Measurements from ENCODE around the gene ZNF30.
"Not testable (repeated sequence)": the region's sequence is repeated elsewhere in the genome, so short reads cannot be mapped to it uniquely, and the experiment has no call there.

Gene ZNF30

DNA sequence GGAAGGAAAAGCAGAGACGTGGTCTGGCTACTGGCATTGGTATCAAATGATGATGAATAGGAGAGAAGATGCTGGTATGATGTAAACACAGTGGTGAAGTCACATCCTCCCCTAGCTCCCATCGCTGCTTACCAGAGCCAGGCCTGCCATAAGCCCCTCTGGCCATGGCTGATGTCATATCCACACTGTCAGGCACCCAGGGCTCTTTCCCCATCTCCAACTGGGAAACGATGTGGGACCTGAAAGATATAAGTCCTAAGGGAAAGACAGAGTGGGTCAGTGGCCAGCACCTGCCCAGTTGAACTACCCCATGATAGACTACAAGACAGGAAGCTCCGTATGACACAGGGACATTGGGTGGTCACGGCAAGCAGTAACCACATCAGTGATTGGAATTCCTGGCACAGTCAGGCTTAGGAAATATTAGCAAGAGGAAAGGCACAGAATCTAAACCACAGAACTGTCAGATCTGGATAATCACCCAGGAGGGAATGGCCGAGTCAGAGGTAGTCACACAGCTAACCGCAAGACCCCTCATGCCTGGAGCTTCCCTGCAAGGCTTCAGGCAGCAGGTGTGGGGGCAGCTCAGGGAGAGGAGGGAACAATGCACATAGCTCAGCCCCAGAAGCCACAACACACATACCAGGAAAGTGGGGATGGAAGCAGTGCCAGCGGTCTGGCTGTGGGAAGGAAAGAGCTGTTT, 33.6 kb downstream of the ZNF30 start:
- DNase-seq (ENCODE audit: low read depth in 2 of 2, low spot score in 1 of 2) = no peak

- DNase-seq (ENCODE audit: low read depth in 2 of 2, low spot score in 1 of 2) = no peak
These were observed 34.4 kb downstream of the ZNF30 start for GRCh38 chr19:34960940-34961679.

- no peak for DNase-seq (ENCODE audit: low read depth in 2 of 2, low spot score in 1 of 2)
These were observed 35.3 kb downstream of the ZNF30 start for GRCh38 chr19:34961775-34962686.

DNA sequence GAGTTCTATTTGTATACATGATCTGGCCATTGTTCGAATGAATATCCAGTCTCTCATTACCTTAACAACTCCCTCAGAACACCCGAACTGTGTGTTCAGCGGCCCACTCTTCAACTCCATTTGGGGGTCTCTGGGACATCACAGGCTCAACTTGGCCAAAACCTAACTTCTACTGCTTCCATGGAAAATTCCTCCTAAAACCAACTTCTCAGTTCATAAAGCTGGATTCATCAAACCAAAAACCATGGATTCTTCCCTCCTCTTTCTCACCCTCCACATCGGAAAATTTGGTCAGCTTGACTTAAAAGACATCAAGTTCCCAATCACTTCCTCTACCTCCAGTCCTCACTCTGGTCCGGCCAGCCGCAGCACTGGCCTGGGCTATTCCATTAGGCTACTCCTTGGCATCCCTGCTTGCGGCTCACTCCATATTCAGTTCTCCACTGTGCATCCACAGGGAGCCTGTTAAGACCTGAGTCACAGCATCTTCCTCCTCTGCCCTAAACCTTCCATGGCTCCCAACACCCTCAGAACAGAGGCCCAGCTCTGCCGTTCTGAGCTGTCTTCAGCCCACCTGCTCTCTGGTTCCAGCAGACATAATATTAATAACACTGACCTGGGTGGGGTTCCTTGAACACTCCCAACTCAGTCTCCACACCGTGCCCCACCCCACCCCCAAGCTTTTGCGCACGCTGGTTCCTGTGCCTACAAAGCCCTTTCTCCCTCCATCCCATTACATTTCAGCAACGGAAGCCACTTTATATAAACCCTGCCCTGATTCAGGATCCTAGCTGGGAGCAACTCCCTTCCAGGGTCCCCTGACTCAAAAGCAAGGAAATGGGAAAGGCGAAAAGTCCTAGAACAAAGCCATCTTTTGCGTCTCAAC, 36.2 kb downstream of the ZNF30 start:
- no peak for DNase-seq (ENCODE audit: low read depth in 2 of 2, low spot score in 1 of 2)

DNA sequence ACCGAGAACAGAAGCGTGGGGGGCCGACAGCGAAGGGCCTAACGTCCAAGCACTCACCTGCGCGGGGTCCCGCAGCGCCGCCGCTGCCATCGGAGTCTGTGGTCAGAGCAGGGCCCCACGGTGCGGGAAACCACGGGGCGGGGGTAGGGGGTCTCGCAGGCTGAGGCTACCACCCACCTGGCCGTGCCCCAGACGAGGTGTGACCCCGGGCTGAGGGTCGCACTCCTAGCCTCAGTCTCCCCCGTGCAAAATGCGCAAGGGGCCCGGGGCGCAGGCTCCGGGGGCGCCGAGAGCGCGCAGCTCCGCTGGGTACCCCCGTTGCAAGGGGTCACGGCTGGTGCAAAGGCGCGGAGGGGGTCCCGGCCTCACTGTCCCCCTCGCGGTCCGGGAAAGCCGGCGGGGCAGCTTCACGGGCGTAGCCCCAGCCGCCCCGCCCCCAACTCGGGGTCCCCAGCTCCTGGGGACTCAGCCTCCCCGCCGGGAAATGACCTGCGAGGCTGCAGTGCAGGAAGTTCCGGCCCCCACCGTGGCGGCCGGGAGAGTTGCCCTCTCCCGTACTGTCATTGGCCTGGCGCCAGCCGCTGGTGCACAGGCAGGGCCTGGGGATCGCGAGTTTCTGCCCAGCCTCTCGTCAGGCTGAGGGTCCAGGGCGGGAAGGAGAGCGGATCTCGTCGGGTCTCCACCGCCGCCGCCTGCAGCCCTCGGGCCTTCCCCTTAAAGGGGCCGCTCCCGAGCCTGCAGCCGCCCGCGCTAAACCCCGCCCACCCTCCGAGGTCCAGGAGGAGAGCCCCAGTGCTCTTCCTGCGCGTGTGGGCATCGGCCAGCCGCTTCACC, 37.1 kb downstream of the ZNF30 start, which contains the start of gene ZNF792:
ZNF792 (minus strand) TSS at position 657 of the 834 bp plus-strand sequence; CDS start at position 90, 567 bp downstream.
- DNase-seq (ENCODE audit: low read depth in 2 of 2, low spot score in 1 of 2) = no peak

GRCh38 chr19:34964598-34964997, 37.9 kb downstream of the ZNF30 start:
- DNase-seq (ENCODE audit: low read depth in 2 of 2, low spot score in 1 of 2) = no peak

GRCh38 chr19:34965505-34965904, 38.8 kb downstream of the ZNF30 start:
- DNase-seq (ENCODE audit: low read depth in 2 of 2, low spot score in 1 of 2) = not testable (repeated sequence)

- DNase-seq (ENCODE audit: low read depth in 2 of 2, low spot score in 1 of 2) = no peak
These were observed 40.8 kb downstream of the ZNF30 start for GRCh38 chr19:34967551-34967950.

- no peak for DNase-seq (ENCODE audit: low read depth in 2 of 2, low spot score in 1 of 2)
These were observed 43.0 kb downstream of the ZNF30 start for GRCh38 chr19:34969721-34970120.

DNA sequence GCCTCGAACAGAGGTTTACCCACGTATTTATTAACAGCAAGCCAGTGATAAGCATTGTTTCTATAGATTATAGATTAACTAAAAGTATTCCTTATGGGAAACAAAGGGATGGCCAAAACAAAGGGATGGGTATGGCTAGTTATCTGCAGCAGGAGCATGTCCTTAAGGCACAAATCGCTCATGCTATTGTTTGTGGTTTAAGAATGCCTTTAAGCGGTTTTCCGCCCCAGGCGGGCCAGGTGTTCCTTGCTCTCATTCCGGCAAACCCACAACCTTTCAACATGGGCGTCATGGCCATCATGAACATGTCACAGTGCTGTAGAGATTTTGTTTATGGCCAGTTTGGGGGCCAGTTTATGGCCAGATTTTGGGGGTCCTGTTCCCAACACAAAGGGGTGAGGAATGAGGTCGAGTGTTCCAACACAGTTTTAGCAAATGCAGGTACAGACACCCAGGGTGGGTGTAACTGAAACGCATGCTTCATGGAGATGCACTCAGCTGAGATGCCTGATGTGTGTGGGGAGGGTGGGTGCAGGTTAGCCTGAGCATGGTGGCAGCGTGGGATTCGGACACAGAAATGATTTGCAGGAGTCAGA, 43.6 kb downstream of the ZNF30 start:
- DNase-seq (ENCODE audit: low read depth in 2 of 2, low spot score in 1 of 2) = not testable (repeated sequence)

DNA sequence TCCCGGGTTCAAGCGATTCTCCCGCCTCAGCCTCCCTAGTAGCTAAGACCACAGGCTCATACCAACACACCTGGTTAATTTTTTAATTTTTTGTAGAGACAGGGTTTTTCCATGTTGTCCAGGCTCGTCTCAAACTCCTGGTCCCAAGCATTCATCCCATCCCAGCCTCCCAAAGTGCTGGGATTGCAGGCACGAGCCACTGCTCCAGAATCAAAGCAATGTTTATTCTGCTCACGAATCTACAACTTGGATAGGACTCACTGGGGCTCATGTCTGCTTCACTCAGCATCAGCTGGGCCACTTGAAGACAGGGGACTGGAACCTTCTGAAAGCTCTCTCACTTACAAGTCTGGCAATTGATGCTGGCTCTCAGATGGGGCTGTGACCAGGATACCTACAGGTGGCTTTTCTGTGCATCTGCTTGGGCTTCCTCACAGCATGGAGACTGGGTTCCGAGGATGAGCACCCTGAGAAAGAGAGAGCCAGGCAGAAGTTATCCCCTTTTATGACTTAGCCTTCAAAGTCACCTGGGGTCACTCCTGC, 45.5 kb downstream of the ZNF30 start:
- no peak for DNase-seq (ENCODE audit: low read depth in 2 of 2, low spot score in 1 of 2)

DNA sequence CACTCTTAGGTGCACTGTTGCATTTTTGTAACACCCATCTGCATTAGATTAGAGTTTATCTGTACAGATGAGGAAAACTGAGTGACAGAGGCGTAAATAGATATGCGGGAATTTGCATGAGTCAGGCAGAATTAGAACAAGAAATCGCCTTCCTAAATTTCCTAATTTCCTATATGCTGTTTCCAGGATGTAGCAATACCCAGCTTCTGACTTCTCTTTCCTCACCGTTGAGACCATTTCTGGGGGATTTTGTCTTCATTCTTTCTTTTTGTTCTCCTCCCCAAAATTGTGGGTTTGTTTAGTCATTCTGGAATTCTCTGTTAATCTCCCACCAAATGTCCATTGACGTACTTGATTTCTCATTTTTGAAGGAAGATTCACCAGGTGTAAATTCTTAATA, 47.9 kb downstream of the ZNF30 start:
- DNase-seq (ENCODE audit: low read depth in 2 of 2, low spot score in 1 of 2) = no peak

GRCh38 chr19:34975056-34975455, 48.4 kb downstream of the ZNF30 start:
- no peak for DNase-seq (ENCODE audit: low read depth in 2 of 2, low spot score in 1 of 2)

DNA sequence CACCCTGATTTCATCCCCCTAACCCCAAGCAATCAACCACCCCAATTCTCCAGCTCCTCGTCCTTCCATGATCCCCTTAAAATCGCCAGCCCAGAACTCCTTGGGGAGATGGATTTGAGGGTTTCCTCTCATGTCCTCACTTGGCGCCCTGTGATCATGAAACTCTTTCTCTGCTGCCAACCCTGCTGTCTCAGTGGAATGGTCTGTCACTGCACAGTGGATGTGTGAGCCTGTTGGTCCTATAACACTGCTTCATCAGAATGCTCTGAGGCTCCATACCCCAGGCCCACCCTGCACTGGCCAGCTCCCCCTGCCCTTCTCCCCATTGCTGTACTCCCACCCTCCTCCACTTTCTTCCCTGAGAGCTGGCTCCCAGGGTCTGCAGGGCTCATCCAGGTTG, 49.9 kb downstream of the ZNF30 start:
- no peak for DNase-seq (ENCODE audit: low read depth in 2 of 2, low spot score in 1 of 2)

GRCh38 chr19:34979819-34980640, 53.3 kb downstream of the ZNF30 start:
- DNase-seq (ENCODE audit: low read depth in 2 of 2, low spot score in 1 of 2) = no peak

DNA sequence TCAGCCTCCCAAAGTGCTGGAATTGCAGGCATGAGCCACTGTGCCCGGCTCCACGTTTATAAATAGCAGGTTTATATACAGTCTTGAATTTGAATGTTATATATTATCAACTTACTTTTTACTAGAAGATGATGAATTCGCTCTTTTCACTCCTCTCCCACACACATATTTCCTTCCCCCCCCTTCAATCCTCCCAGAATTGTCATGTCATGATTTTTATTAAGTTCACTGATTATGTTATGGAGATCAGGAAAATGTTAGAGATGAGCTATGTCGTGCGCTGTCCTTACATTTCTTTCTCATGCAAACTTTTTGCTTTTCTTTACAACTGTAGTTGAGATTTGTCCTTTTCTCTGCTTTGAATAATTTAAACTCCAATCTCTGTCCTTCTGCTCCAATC, 55.6 kb downstream of the ZNF30 start:
- DNase-seq (ENCODE audit: low read depth in 2 of 2, low spot score in 1 of 2) = no peak

DNA sequence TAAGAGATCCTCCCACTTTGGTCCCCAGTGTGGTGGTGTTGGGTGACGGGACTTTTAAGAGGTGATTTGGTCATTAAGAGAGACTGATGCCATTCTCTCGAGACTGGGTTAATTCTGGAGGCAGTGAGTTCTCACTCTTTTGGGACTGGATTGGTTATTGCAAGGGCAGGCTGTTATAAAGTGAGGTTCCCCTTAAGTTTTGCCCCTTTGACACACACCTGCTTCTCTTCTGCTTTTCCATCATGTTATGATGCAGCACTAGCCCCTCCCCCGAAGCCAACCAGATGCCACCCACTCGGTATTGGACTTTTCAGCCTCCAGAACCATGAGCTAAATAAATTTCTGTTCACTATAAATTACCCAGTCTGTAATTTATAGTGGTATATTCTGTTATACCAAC, 57.1 kb downstream of the ZNF30 start:
- DNase-seq (ENCODE audit: low read depth in 2 of 2, low spot score in 1 of 2) = no peak

GRCh38 chr19:34984287-34984686, 57.6 kb downstream of the ZNF30 start:
- no peak for DNase-seq (ENCODE audit: low read depth in 2 of 2, low spot score in 1 of 2)
